ENCODE data around the gene SYT2.

The SYT2 gene

GRCh38 chr1:202677433-202677832 lies 32.8 kb downstream of the SYT2 start:
- no peak for DNase-seq (ENCODE audit: low spot score)

GRCh38 chr1:202673531-202673930 lies 36.7 kb downstream of the SYT2 start:
- DNase-seq (ENCODE audit: low spot score), result no peak

GRCh38 chr1:202671399-202671798 lies 38.9 kb downstream of the SYT2 start:
- no peak for DNase-seq (ENCODE audit: low spot score)

- no peak for DNase-seq (ENCODE audit: low spot score)
Measured at GRCh38 chr1:202665417-202665816, 44.8 kb downstream of the SYT2 start.

GRCh38 chr1:202664083-202664482 lies 46.2 kb downstream of the SYT2 start:
- no peak for DNase-seq (ENCODE audit: low spot score)

- no peak for DNase-seq (ENCODE audit: low spot score)
Measured at GRCh38 chr1:202663131-202663530, 47.1 kb downstream of the SYT2 start.

- no peak for DNase-seq (ENCODE audit: low spot score)
Measured at GRCh38 chr1:202662081-202662480, 48.2 kb downstream of the SYT2 start.

GRCh38 chr1:202661136-202661845 lies 49.0 kb downstream of the SYT2 start:
- no peak for DNase-seq (ENCODE audit: low spot score)

- no peak for DNase-seq (ENCODE audit: low spot score)
Measured at GRCh38 chr1:202659974-202660373, 50.3 kb downstream of the SYT2 start.

- no peak for DNase-seq (ENCODE audit: low spot score)
Measured at GRCh38 chr1:202659541-202659940, 50.7 kb downstream of the SYT2 start.

GRCh38 chr1:202658769-202659168 lies 51.5 kb downstream of the SYT2 start:
- DNase-seq (ENCODE audit: low spot score), result no peak

GRCh38 chr1:202658251-202658759 lies 51.9 kb downstream of the SYT2 start:
- DNase-seq (ENCODE audit: low spot score), result no peak

GRCh38 chr1:202656951-202657646 lies 53.2 kb downstream of the SYT2 start:
- DNase-seq (ENCODE audit: low spot score), result no peak

GRCh38 chr1:202656057-202656456 lies 54.2 kb downstream of the SYT2 start:
- DNase-seq (ENCODE audit: low spot score), result no peak

- DNase-seq (ENCODE audit: low spot score), result no peak
Measured at GRCh38 chr1:202654079-202654478, 56.2 kb downstream of the SYT2 start.

- no peak for DNase-seq (ENCODE audit: low spot score)
Measured at GRCh38 chr1:202649553-202650392, 60.5 kb downstream of the SYT2 start.

GRCh38 chr1:202648605-202649226 lies 61.5 kb downstream of the SYT2 start:
- DNase-seq (ENCODE audit: low spot score), result no peak

GRCh38 chr1:202645097-202645476 lies 65.2 kb downstream of the SYT2 start:
- no peak for DNase-seq (ENCODE audit: low spot score)

- DNase-seq (ENCODE audit: low spot score), result no peak
Measured at GRCh38 chr1:202644219-202645096, 65.8 kb downstream of the SYT2 start.

GRCh38 chr1:202643397-202644218 lies 66.6 kb downstream of the SYT2 start:
- no peak for DNase-seq (ENCODE audit: low spot score)

Data from hematopoietic multipotent progenitor cell treated with erythropoietin and hydrocortisone succinate and interleukin-3 and kit ligand, for 15 days (in vitro differentiated cells).